HCT116 (cell line): ENCODE results near the gene ZFAND6. TPM values are rescaled to one million over a fixed set of nuclear protein-coding genes. Genes with fewer than 3 reads are reported as not detected.

Experiments
- ATAC-seq: fragments of 200-7000 bp; cut with Tn5 transposase; 2 replicates; pipeline ENCODE4 v1.9.1; 2020; ENCODE audit warnings: mild to moderate bottlenecking, moderate library complexity
- BruUV-seq: library from RNA; stranded (reverse); fragments of 400-500 nt; replicated peaks from 2 replicates; lab custom pipeline; 2021; lab: Mats Ljungman, UMichigan
- CTCF ChIA-PET: fragments of 300-600 bp; sonication (Branson Sonifier 250); formaldehyde crosslinking; loops from one replicate; lab custom pipeline; 2021; ENCODE audit warnings: antibody characterized with exemption; lab: Charles Lee
- POLR2A ChIA-PET: fragments of 300-600, 350-600 bp; sonication (Branson Sonifier 250); formaldehyde crosslinking; loops from one replicate; lab custom pipeline; 2021; ENCODE audit warnings: antibody characterized with exemption; lab: Charles Lee
- RAD21 ChIA-PET, 2 experiments: fragments of 300-600 bp; sonication (Branson Sonifier 250); formaldehyde crosslinking; loops; one replicate each; lab custom pipeline; 2023; ENCODE audit warnings: low total read pairs in 2 of 2; ENCODE audit not compliant: uncharacterized antibody in 2 of 2, unreplicated experiment in 2 of 2, low non-redundant PET in 1 of 2; lab: Charles Lee
- DNase-seq: peaks from one replicate; pipeline ENCODE4 v3.0.0-alpha.2; 2010; ENCODE audit warnings: low read depth, low spot score
- H2AFZ ChIP-seq: fragments of 200-600 bp; shearing (Covaris generic), sonication (generic); 2 replicates; pipeline ENCODE4 v1.6.1; 2017; ENCODE audit warnings: low read depth, mixed run types, mixed read lengths, antibody characterized with exemption, low read length; ENCODE audit not compliant: poor library complexity, severe bottlenecking
- H3K27ac ChIP-seq: 2 replicates; pipeline ENCODE4 v1.5.1; 2012; ENCODE audit warnings: low read depth, low read length
- H3K27me3 ChIP-seq: fragments of 200-600 bp; sonication (generic); 2 replicates; pipeline ENCODE4 v1.6.1; 2016; ENCODE audit warnings: mixed run types, low read length, mixed read lengths; ENCODE audit not compliant: insufficient read depth
- H3K36me3 ChIP-seq, 2 experiments: fragments of 200-500 bp in 1 of 2; fragments of 200-600 bp in 1 of 2; sonication (Bioruptor generic) in 1 of 2; sonication (generic) in 1 of 2; 2 replicates each; pipeline versions ENCODE4 v1.5.1 to v1.6.1; 2014 to 2016; ENCODE audit warnings: low read length in 2 of 2, inconsistent platforms in 1 of 2, mixed read lengths in 1 of 2, mixed run types in 1 of 2; ENCODE audit not compliant: insufficient read depth in 2 of 2, control insufficient read depth in 1 of 2
- H3K4me1 ChIP-seq, 2 experiments: fragments of 200-600 bp in 1 of 2; sonication (generic) in 1 of 2; 2 replicates each; pipeline versions ENCODE4 v1.5.1 to v1.6.1; 2012 to 2017; ENCODE audit warnings: low read length in 2 of 2, inconsistent platforms in 1 of 2, mild to moderate bottlenecking in 1 of 2, mixed read lengths in 1 of 2, mixed run types in 1 of 2, moderate library complexity in 1 of 2; ENCODE audit not compliant: insufficient read depth in 2 of 2, control insufficient read depth in 1 of 2
- H3K4me2 ChIP-seq: fragments of 200-600 bp; sonication (generic); 2 replicates; pipeline ENCODE4 v1.6.1; 2017; ENCODE audit warnings: mixed run types, low read length, mixed read lengths
- H3K4me3 ChIP-seq, 2 experiments: fragments of 200-600 bp in 1 of 2; sonication (generic) in 1 of 2; replicated peaks in 1 of 2; 2 replicates each; pipeline ENCODE4 v1.5.1; 2011 to 2016; ENCODE audit warnings: low read length in 2 of 2, control low read depth in 1 of 2, low read depth in 1 of 2, mild to moderate bottlenecking in 1 of 2, mixed read lengths in 1 of 2, mixed run types in 1 of 2
- H3K79me2 ChIP-seq: fragments of 200-600 bp; sonication (generic); 2 replicates; pipeline ENCODE4 v1.6.1; 2017; ENCODE audit warnings: mild to moderate bottlenecking, mixed run types, low read length, moderate library complexity, mixed read lengths; ENCODE audit not compliant: insufficient read depth
- H3K9ac ChIP-seq: fragments of 200-600 bp; sonication (generic); 2 replicates; pipeline ENCODE4 v1.6.1; 2016; ENCODE audit warnings: low read length, mixed read lengths
- H3K9me2 ChIP-seq: fragments of 200-600 bp; sonication (generic), shearing (Covaris generic); 2 replicates; pipeline ENCODE4 v1.6.1; 2017; ENCODE audit warnings: mixed run types, mild to moderate bottlenecking, moderate library complexity; ENCODE audit not compliant: insufficient read depth
- H3K9me3 ChIP-seq, 2 experiments: fragments of 200-500 bp in 1 of 2; fragments of 200-600 bp in 1 of 2; sonication (Bioruptor generic) in 1 of 2; sonication (generic) in 1 of 2; 2 replicates each; pipeline ENCODE4 v1.6.1; 2014 to 2017; ENCODE audit warnings: low read length in 2 of 2, mixed read lengths in 2 of 2, inconsistent platforms in 1 of 2, low read depth in 1 of 2, mild to moderate bottlenecking in 1 of 2, mixed run types in 1 of 2, moderate library complexity in 1 of 2; ENCODE audit not compliant: control insufficient read depth in 1 of 2, insufficient read depth in 1 of 2
- H4K20me1 ChIP-seq: fragments of 200-600 bp; sonication (generic), shearing (Covaris generic); 2 replicates; pipeline ENCODE4 v1.6.1; 2017; ENCODE audit warnings: mixed run types, mild to moderate bottlenecking, moderate library complexity; ENCODE audit not compliant: insufficient read depth
- ATF3 ChIP-seq: IDR thresholded peaks from 2 replicates; pipeline ENCODE4 v1.6.1; 2012
- CBX3 ChIP-seq: IDR thresholded peaks from 2 replicates; pipeline ENCODE4 v1.6.1; 2012; ENCODE audit warnings: low read depth
- CEBPB ChIP-seq: IDR thresholded peaks from 2 replicates; pipeline ENCODE4 v1.6.1; 2012; ENCODE audit warnings: low read depth
- CTCF ChIP-seq, 3 experiments: fragments of 200-600 bp in 1 of 3; sonication (generic) in 1 of 3; IDR thresholded peaks in 2 of 3; conservative IDR thresholded peaks in 1 of 3; 2 replicates each; pipeline ENCODE4 v1.5.1; 2012 to 2017; ENCODE audit warnings: low read depth in 2 of 3, low read length in 2 of 3, antibody characterized with exemption in 1 of 3, borderline replicate concordance in 1 of 3, control low read depth in 1 of 3, mild to moderate bottlenecking in 1 of 3, mixed read lengths in 1 of 3, mixed run types in 1 of 3, moderate library complexity in 1 of 3; ENCODE audit not compliant: insufficient read depth in 1 of 3
- EGR1 ChIP-seq: IDR thresholded peaks from 2 replicates; pipeline ENCODE4 v1.6.1; 2012; ENCODE audit warnings: low read depth
- EZH2phosphoT487 ChIP-seq: fragments of 200-600 bp; IDR thresholded peaks from 2 replicates; pipeline ENCODE4 v1.6.1; 2018; ENCODE audit warnings: antibody characterized with exemption, borderline replicate concordance
- FOSL1 ChIP-seq: IDR thresholded peaks from 2 replicates; pipeline ENCODE4 v1.6.1; 2012; ENCODE audit warnings: low read depth
- MAX ChIP-seq: IDR thresholded peaks from 2 replicates; pipeline ENCODE4 v1.6.1; 2012
- POLR2AphosphoS5 ChIP-seq: IDR thresholded peaks from 2 replicates; pipeline ENCODE4 v1.6.1; 2011; ENCODE audit warnings: mild to moderate bottlenecking, low read depth, low read length, moderate library complexity
- RAD21 ChIP-seq: IDR thresholded peaks from 2 replicates; pipeline ENCODE4 v1.6.1; 2012; ENCODE audit warnings: low read depth, mild to moderate bottlenecking
- REST ChIP-seq: IDR thresholded peaks from 2 replicates; pipeline ENCODE4 v1.6.1; 2012; ENCODE audit warnings: low read depth
- SIN3A ChIP-seq: IDR thresholded peaks from 2 replicates; pipeline ENCODE4 v1.6.1; 2012; ENCODE audit warnings: low read depth
- SP1 ChIP-seq: IDR thresholded peaks from 2 replicates; pipeline ENCODE4 v1.6.1; 2012; ENCODE audit warnings: low read depth
- ZBTB33 ChIP-seq: IDR thresholded peaks from 2 replicates; pipeline ENCODE4 v1.6.1; 2011; ENCODE audit warnings: mild to moderate bottlenecking, low read length, moderate library complexity; ENCODE audit not compliant: insufficient replicate concordance; ENCODE audit errors: extremely low read depth
- ZFX ChIP-seq: fragments of 450-650 bp; IDR thresholded peaks from 2 replicates; pipeline ENCODE4 v1.6.1; 2017
- ZNF274 ChIP-seq: fragments of 200-500 bp; sonication (Bioruptor generic); IDR thresholded peaks from 2 replicates; pipeline ENCODE4 v1.6.1; 2014; ENCODE audit warnings: mild to moderate bottlenecking, low read depth, low read length, inconsistent platforms
- intact Hi-C: fragments of 100-400 bp; cut with micrococcal nuclease; formaldehyde crosslinking; loops from 2 replicates; pipeline ENCODE4 v1.10.0; 2022
- total RNA-seq: library from RNA; stranded (reverse); gene quantifications from one replicate; pipeline ENCODE4 v1.2.1, GENCODE V29; 2021; ENCODE audit not compliant: unreplicated experiment

ZFAND6 gene
- total RNA-seq, 1 experiment from 2014 or later, result 51.3 TPM

GRCh38 chr15:80100247-80100646, 40.8 kb downstream of the ZFAND6 start:
- H3K27me3 ChIP-seq, result no peaks in the 10 kb centered on the region
- no peak for DNase-seq
- no peak for ATAC-seq
- RAD21 ChIA-PET, result no interaction called here
- H3K4me1 ChIP-seq, result peaks cover 0 to 5% of the 10 kb centered on the region in 2 experiments; a peak in 2 of 4 replicates
- H2AFZ ChIP-seq, result no peak overlapping the region
- CTCF ChIA-PET, result no interaction called here
- no peak overlapping the region for H3K4me2 ChIP-seq
- H3K9ac ChIP-seq, result no peak overlapping the region
- POLR2A ChIA-PET, result no interaction called here
- TF ChIP-seq REST (no peak), POLR2AphosphoS5 (no peak), ZFX (no peak), CBX3 (no peak), CEBPB (no peak), MAX (no peak), SIN3A (no peak), RAD21 (no peak), ATF3 (no peak), FOSL1 (no peak), ZBTB33 (no peak), SP1 (no peak), EZH2phosphoT487 (no peak), EGR1 (no peak), ZNF274 (no peak), CTCF (IDR thresholded peaks at IDR 0.05 in 2 of 3, conservative IDR thresholded peaks at IDR 0.05 in 1 of 3; ENCODE audit: borderline replicate concordance in 1 of 3, insufficient read depth in 1 of 3, low read depth in 2 of 3, low read length in 2 of 3) (no peak)
- H4K20me1 ChIP-seq, result no peaks in the 10 kb centered on the region
- intact Hi-C loops, result no loop called here
- H3K9me3 ChIP-seq, result no peaks in the 10 kb centered on the region
- peaks cover 19% of the 10 kb centered on the region for H3K79me2 ChIP-seq
- H3K36me3 ChIP-seq, result no peaks in the 10 kb centered on the region
- H3K9me2 ChIP-seq, result no peaks in the 10 kb centered on the region
- no peak overlapping the region for H3K27ac ChIP-seq
- H3K4me3 ChIP-seq, result no peak overlapping the region
- BruUV-seq, result no TSS peak
